CD4-positive, alpha-beta T cell treated with Interleukin-6 at 100 ng/mL for 8 hours (primary cell): ENCODE measurements around the gene TTK.

Experiments used
- DNase-seq: peaks from one replicate; pipeline ENCODE4 v3.0.0-alpha.2; 2020; ENCODE audit warnings: mixed read lengths, low spot score

TTK gene

DNA sequence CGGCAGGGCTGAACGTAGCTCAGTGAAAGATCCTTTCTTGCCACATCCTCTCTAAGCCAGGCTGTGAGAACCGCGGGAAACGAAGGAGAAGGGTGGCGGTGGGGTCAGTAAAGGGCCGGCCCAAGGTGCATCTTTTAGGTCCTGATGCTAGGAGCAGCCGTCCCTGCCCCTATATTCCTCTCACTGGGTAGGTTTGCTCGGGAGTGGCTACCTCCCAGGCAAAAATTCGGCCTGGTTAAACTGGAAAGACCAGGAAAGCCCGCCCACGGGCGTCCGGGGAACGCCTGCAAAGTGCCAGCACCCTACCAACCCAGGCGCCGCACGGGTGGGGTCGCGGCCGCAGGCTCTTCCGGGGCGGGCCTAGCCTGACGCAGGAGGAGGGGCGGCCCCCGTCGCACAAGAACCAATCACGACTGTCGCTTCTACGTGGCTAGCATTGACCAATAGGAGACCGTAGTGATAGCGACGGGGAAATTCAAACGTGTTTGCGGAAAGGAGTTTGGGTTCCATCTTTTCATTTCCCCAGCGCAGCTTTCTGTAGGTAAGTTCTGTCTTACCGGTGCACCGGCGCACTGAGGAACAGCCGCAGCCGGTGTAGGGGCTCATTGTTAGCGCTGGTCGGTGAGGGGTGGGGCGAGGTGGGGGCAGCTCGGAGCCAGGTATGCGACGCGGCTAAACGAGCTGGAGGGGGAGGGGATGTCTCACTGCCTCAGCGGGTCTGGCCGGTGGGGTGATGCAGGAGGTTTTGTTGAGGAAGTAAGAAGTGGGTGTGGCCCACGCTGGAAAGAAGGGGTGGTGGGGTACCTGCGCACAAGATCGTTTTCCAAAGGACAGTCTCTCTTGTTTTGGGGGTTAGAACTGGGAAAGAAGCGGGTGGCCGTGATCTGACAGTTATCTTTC is at the start of gene TTK:
TTK (plus strand) TSS at position 477 of the 900 bp plus-strand sequence. CDS start 1,195 bp downstream, outside the sequence.
- DNase-seq, result peak; percentile 93

GRCh38 chr6:79954849-79955248 is 49.6 kb upstream of the TTK start:
- DNase-seq, result no peak

- no peak for DNase-seq
Observed at GRCh38 chr6:79964607-79965081, 39.8 kb upstream of the TTK start.

- DNase-seq, result no peak
Observed at GRCh38 chr6:79967178-79967577, 37.3 kb upstream of the TTK start.

DNA sequence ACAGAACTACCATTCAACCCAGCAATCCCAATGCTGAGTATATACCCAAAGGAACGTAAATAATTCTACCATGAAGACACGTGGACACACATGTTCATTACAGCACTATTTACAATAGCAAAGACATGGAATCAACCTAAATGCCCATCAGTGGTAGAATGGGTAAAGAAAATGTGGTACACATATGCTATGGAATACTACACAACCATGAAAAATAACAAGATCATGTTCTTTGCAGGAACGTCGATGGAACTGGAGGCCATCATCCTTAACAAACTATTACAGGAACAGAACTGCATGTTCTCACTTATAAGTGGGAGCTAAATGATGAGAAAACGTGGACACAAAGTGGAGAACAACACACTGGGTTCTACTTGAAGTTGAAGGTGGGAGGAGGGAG is 34.7 kb upstream of the TTK start:
- DNase-seq, result no peak

GRCh38 chr6:79971193-79971592 is 33.3 kb upstream of the TTK start:
- DNase-seq, result no peak

GRCh38 chr6:79981652-79982051 is 22.8 kb upstream of the TTK start:
- no peak for DNase-seq

GRCh38 chr6:79984261-79984660 is 20.2 kb upstream of the TTK start:
- DNase-seq, result peak; percentile 28

- DNase-seq, result no peak
Observed at GRCh38 chr6:79985128-79985527, 19.3 kb upstream of the TTK start.

DNA sequence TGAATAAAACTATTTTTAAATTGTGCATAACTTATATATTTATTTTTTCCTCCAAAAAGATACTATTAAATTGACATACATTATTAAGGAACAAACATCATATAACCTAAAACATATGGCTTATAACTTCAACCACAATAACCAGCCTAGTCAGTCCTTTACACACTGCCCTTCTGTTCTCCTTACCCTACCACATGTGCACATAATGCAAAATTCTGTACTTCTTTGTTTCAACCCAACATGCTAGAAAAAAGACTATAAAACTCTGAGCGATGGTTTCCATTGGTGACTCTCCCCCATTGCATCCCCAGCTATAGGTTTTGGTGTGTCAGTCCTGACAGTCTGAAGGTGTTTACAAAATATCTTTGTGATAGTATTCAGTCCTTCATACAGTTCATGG is 14.8 kb upstream of the TTK start:
- no peak for DNase-seq

GRCh38 chr6:79993012-79993910 is 11.2 kb upstream of the TTK start:
- DNase-seq, result no peak

GRCh38 chr6:79993911-79994309 is 10.5 kb upstream of the TTK start:
- no peak for DNase-seq

GRCh38 chr6:79997728-79998127 is 6.7 kb upstream of the TTK start:
- no peak for DNase-seq

- no peak for DNase-seq
Observed at GRCh38 chr6:80001337-80001736, 3.1 kb upstream of the TTK start.

DNA sequence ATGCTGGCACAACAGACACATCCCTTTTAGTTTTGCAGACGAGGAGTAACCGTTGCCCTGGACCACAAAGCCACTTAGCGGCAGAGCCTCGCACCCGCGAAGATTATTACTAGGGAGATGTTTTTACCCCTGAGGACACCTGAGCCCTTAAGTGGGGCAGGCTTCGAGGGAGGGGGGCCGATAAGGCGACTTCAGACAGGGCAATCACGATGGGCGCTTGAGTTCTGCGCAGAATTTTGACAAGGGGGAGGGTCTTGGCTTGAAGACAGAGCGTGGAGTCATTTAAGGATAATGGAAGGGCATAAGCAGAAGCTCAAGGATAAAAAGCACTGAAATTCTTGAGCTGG is 650 bp upstream of the TTK start:
- no peak for DNase-seq

DNA sequence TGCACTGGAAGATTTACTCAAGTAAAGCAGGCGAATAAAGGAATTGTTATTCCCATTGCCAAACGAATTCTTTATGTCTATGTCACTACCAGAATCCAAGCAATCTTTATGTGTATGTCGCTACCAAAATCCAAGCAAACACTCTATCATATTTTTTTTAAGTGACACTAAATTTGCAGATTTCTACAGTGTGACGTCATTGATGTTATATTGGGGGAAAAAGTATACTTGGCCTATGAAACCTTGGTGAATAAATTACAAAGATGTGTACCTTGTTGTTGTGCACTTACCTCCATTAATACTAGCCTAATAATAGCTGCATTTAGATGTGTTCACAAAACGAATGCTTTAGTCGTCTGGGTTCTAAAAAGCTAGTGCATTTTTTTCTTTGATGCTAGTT is 957 bp downstream of the TTK start:
- no peak for DNase-seq

DNA sequence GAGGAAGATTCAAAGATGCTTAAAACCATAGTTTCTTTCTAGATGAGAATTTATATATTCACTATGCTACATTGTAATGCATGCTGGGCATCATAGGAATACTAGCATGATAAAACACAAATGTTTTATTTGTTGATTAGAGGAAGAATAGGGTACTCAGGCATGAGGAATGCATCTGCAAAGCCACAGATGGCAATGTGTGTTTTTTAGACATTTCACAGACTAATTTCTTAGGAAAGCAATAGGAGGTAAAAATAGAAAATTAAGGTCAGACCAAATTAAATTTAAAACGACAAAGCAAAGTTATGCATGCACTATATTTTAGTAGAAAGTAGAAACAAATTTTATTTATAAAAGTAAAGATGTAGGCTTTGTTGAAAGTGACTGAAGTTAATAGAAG is 2.1 kb downstream of the TTK start:
- DNase-seq, result no peak

- no peak for DNase-seq
Observed at GRCh38 chr6:80009531-80009930, 5.1 kb downstream of the TTK start.

DNA sequence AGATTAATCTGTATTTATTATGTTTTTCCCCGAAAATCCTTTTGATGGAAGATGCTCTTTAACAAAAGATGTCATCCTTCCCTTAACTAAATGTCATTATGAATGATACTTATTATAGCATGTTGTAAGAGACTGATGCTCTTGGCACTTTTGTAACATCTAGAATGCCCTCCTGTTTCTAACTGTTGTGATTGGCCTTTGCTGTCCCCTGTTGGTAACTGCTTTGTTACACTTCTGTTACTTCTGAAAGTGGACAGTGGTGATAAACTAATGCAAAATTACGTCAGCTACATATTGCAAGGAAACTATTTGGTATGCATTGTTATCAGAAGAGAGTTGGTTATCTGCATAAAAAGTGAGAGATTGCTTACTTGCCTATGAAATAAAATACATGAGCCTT is 5.8 kb downstream of the TTK start:
- no peak for DNase-seq

GRCh38 chr6:80015839-80016435 is 11.5 kb downstream of the TTK start:
- no peak for DNase-seq

DNA sequence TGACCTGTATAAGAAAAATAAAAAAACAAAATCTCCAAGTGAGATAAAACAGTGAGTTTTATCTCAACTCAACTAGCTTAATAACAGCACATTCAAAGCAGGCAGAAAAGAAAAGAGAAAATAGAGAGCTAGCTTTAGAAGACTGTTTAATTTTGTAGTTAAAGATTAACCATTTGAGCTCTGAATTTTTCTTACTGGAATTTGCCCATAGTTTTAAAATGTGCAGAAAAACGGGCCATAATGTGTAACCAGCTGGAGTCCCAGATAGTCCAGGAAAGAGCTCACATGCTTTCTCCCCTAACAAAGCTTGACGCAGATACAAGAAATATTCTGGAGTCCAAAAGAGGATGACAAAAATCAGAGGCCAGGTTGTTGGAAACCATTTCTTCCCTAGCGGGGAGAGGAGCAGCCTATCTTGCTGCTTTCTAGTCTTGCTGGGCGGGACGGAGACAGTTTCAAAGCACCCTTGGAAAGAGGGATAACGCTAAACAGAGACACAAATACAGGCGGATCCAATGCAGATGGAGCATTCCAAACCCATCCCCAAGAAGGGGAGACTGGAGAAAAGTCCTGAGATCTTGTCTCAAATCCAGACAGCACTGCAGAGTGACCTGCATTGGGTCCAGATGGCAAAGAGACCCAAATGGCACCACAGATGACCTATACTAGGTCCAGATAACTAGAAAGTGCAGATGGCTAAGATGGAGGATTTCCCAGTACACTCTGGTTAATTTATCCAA is 16.1 kb downstream of the TTK start:
- no peak for DNase-seq

GRCh38 chr6:80021131-80021530 is 16.7 kb downstream of the TTK start:
- DNase-seq, result no peak
